Measurements from ENCODE around the gene CC2D2B. TPM values are rescaled to one million over a fixed set of nuclear protein-coding genes. Genes with fewer than 3 reads are reported as not detected.

The CC2D2B gene
- total RNA-seq, 2 donors from 2014 or later = 0.33 to 1.4 TPM

GRCh38 chr10:96077156-96077555 lies 169.4 kb downstream of the CC2D2B start:
- H3K27ac Mint-ChIP-seq = no peak overlapping the region
- no peaks in the 10 kb centered on the region for H3K9me3 ChIP-seq (ENCODE audit: control insufficient read depth, low read length)
- TF ChIP-seq CTCF (conservative IDR thresholded peaks at IDR 0.05) = no peak
- no peaks in the 10 kb centered on the region for H3K27me3 ChIP-seq (ENCODE audit: control insufficient read depth, insufficient read depth, low read length, poor library complexity, severe bottlenecking)
- H3K4me3 ChIP-seq (ENCODE audit: low read length) = no peak overlapping the region
- no peak overlapping the region for H3K27ac ChIP-seq (ENCODE audit: low read depth, low read length)
- no peaks in the 10 kb centered on the region for H3K36me3 ChIP-seq (ENCODE audit: control insufficient read depth, insufficient read depth, low read length)
- H3K9me3 Mint-ChIP-seq = no peaks in the 10 kb centered on the region
- no peaks in the 10 kb centered on the region for H3K36me3 Mint-ChIP-seq (ENCODE audit: low read depth)
- H3K4me1 ChIP-seq (ENCODE audit: control insufficient read depth, insufficient read depth, low read length) = peaks cover 2% of the 10 kb centered on the region
- DNase-seq = no peak
- H3K9ac ChIP-seq (ENCODE audit: extremely low read depth, low read length, poor library complexity, severe bottlenecking) = no peak overlapping the region
- peaks cover 16% of the 10 kb centered on the region for H3K4me1 Mint-ChIP-seq
- no peaks in the 10 kb centered on the region for H3K27me3 Mint-ChIP-seq (ENCODE audit: insufficient read depth)
- 83% methylated on average over 2 of the region's 3 CpGs; no CpG with 5 or more reads in 1 of the 2 experiments for WGBS, 2 experiments (ENCODE audit: insufficient coverage in 1 of 2, insufficient read length in 1 of 2)
- H3K4me3 Mint-ChIP-seq = no peak overlapping the region

- WGBS, 2 experiments (ENCODE audit: insufficient coverage in 1 of 2, insufficient read length in 1 of 2) = 92 to 100% methylated on average over 2 of the region's 2 CpGs
- Histone ChIP-seq H3K9ac (ENCODE audit: extremely low read depth, low read length, poor library complexity, severe bottlenecking) (no peak overlapping the region), H3K4me1 (ENCODE audit: control insufficient read depth, insufficient read depth, low read length) (no peaks in the 10 kb centered on the region), H3K36me3 (ENCODE audit: control insufficient read depth, insufficient read depth, low read length) (no peaks in the 10 kb centered on the region), H3K4me3 (ENCODE audit: low read length) (no peak overlapping the region), H3K9me3 (ENCODE audit: control insufficient read depth, low read length) (no peaks in the 10 kb centered on the region), H3K27ac (ENCODE audit: low read depth, low read length) (no peak overlapping the region), H3K27me3 (ENCODE audit: control insufficient read depth, insufficient read depth, low read length, poor library complexity, severe bottlenecking) (no peaks in the 10 kb centered on the region)
- Mint-ChIP-seq H3K27ac (no peak overlapping the region), H3K4me3 (no peak overlapping the region), H3K36me3 (ENCODE audit: low read depth) (no peaks in the 10 kb centered on the region), H3K9me3 (no peaks in the 10 kb centered on the region), H3K27me3 (ENCODE audit: insufficient read depth) (no peaks in the 10 kb centered on the region), H3K4me1 (no peaks in the 10 kb centered on the region)
- no peak for TF ChIP-seq CTCF (conservative IDR thresholded peaks at IDR 0.05)
- no peak for DNase-seq
Measured at GRCh38 chr10:96082153-96082552, 174.4 kb downstream of the CC2D2B start.

Small RNAs within 50 kb of the gene (microRNA-seq; reads per million reads assigned to microRNA genes)
- gene MIR3157 (ENCODE audit: borderline microRNAs expressed) = 1.5 reads per million, percentile 3 among the genes with 10 or more reads in this experiment

Other genes starting within 250 kb of the CC2D2B start
- gene TCTN3, start 214.0 kb upstream of the CC2D2B start, total RNA-seq = 10 to 100 TPM; 53.5 to 57.7 TPM
- gene ENTPD1, start 151.8 kb upstream of the CC2D2B start, total RNA-seq = 1 to 10 TPM; 3.9 TPM
- gene CCNJ, start 135.6 kb downstream of the CC2D2B start, total RNA-seq = 10 to 100 TPM; 24.4 to 25.7 TPM
- 10 to 100 TPM; 43.3 to 45.7 TPM for gene ZNF518A, start 222.3 kb downstream of the CC2D2B start, total RNA-seq

All from endodermal cell (in vitro differentiated cells).